Activated T-cell treated with anti-CD3 and anti-CD28 coated beads, Interleukin-2, amount 50 U/mL, for 72 hours (primary cell): ENCODE results near the gene FOXA2. TPM values are rescaled to one million over a fixed set of nuclear protein-coding genes. Genes with fewer than 3 reads are reported as not detected.

Experiments
- ATAC-seq, 2 donors: fragments of 150-1000 bp; cut with Tn5 transposase; replicated peaks in 1 of 2; 2 replicates each; pipeline ENCODE4 v1.10.0; 2021; ENCODE audit warnings: moderate library complexity in 2 of 2, mild to moderate bottlenecking in 1 of 2
- DNase-seq, 2 donors: peaks; one replicate each; pipeline ENCODE4 v3.0.0; 2021 to 2022; ENCODE audit warnings: mixed read lengths in 1 of 2
- H3K27ac Mint-ChIP-seq: one replicate; pipeline ENCODE4 v1.8.0; 2022; ENCODE audit warnings: mild to moderate bottlenecking, moderate library complexity, mixed read lengths
- H3K27me3 Mint-ChIP-seq: one replicate; pipeline ENCODE4 v1.8.0; 2022; ENCODE audit warnings: low read depth, mixed read lengths
- H3K36me3 Mint-ChIP-seq, 2 donors: one replicate each; pipeline ENCODE4 v1.8.0; 2022; ENCODE audit warnings: mixed read lengths in 2 of 2, mild to moderate bottlenecking in 1 of 2; ENCODE audit not compliant: insufficient read depth in 2 of 2
- H3K4me1 Mint-ChIP-seq: one replicate; pipeline ENCODE4 v1.8.0; 2022; ENCODE audit warnings: low read depth, mixed read lengths
- H3K4me3 Mint-ChIP-seq, 2 donors: one replicate each; pipeline ENCODE4 v1.8.0; 2022; ENCODE audit warnings: mild to moderate bottlenecking in 2 of 2, mixed read lengths in 2 of 2, moderate library complexity in 2 of 2
- H3K9me3 Mint-ChIP-seq, 2 donors: one replicate each; pipeline ENCODE4 v1.8.0; 2022; ENCODE audit warnings: mixed read lengths in 2 of 2
- total RNA-seq, 2 donors: library from RNA; stranded (reverse); gene quantifications; one replicate each; pipeline ENCODE4 v1.2.3, GENCODE V29; 2022

Gene FOXA2
- total RNA-seq, 2 donors from 2014 or later, result not detected

- no peak for DNase-seq
- H3K4me3 Mint-ChIP-seq, result no peak overlapping the region
- ATAC-seq, result no peak
- H3K9me3 Mint-ChIP-seq, result no peaks in the 10 kb centered on the region
- peaks cover 82% of the 10 kb centered on the region for H3K27me3 Mint-ChIP-seq
- H3K36me3 Mint-ChIP-seq, result peaks cover 0 to 6% of the 10 kb centered on the region in 2 donors
- H3K27ac Mint-ChIP-seq, result no peak overlapping the region
- H3K4me1 Mint-ChIP-seq, result no peaks in the 10 kb centered on the region
These were observed 12.3 kb downstream of the FOXA2 start for GRCh38 chr20:22572023-22572422.

- DNase-seq, result no peak
- H3K27ac Mint-ChIP-seq, result no peak overlapping the region
- no peak for ATAC-seq
- H3K4me1 Mint-ChIP-seq, result no peaks in the 10 kb centered on the region
- H3K27me3 Mint-ChIP-seq, result peaks cover 72% of the 10 kb centered on the region
- H3K36me3 Mint-ChIP-seq, result peaks cover 0 to 6% of the 10 kb centered on the region in 2 donors
- H3K4me3 Mint-ChIP-seq, result no peak overlapping the region
- H3K9me3 Mint-ChIP-seq, result no peaks in the 10 kb centered on the region
These were observed 15.0 kb downstream of the FOXA2 start for GRCh38 chr20:22569353-22569752.

- no peak for DNase-seq
- Mint-ChIP-seq H3K27me3 (peaks cover 75% of the 10 kb centered on the region), H3K36me3 (peaks cover 0 to 6% of the 10 kb centered on the region in 2 donors), H3K4me1 (no peaks in the 10 kb centered on the region), H3K9me3 (no peaks in the 10 kb centered on the region), H3K4me3 (no peak overlapping the region), H3K27ac (no peak overlapping the region)
- no peak for ATAC-seq
These were observed 15.5 kb downstream of the FOXA2 start for GRCh38 chr20:22568872-22569344.

DNA sequence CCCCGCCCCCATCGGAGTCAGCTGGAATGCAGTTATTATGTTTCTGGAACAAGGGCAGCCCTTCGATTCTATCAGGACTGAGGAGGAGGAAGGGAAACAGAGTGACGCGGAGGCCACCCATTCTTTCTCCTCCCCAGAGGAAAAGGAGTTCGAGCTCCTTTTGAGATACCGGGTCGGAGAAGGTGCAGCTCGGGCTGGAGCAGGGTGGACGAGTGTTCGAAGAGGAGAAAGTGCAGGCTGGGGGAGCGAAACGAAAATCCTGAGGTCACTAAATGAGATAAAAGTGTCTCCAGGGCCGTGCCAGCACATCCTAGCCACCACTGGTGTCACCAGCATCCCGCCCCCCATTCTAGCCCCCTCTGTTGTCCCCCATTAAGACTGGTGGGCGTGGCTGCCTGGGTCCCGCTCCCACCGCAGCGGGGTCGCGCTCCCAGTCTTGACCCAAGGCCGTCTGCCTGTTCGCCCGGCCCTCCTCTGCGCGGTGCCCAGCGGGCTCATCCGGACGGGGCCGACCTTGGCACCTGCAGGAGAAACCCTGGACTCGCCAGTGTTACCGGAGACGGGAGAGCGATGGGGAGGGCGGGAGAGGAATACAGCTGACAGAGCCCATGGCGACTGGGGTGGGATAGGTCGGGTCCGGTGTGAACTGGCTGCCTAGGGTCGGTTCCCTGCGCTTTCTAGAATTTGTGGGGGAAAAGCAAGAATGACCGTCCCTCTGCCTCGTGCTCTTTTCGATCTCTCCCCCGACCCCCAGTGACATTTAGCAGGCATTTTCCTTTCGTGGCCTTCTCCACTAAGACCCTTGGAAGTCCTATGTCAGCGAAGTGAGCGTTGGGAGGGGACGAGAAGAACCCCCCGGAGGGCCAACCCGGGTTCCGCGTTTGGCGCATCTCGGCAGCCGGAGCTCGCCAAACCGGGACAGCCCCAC is 16.2 kb downstream of the FOXA2 start:
- no peak for ATAC-seq
- Mint-ChIP-seq H3K9me3 (no peaks in the 10 kb centered on the region), H3K4me3 (no peak overlapping the region)

DNA sequence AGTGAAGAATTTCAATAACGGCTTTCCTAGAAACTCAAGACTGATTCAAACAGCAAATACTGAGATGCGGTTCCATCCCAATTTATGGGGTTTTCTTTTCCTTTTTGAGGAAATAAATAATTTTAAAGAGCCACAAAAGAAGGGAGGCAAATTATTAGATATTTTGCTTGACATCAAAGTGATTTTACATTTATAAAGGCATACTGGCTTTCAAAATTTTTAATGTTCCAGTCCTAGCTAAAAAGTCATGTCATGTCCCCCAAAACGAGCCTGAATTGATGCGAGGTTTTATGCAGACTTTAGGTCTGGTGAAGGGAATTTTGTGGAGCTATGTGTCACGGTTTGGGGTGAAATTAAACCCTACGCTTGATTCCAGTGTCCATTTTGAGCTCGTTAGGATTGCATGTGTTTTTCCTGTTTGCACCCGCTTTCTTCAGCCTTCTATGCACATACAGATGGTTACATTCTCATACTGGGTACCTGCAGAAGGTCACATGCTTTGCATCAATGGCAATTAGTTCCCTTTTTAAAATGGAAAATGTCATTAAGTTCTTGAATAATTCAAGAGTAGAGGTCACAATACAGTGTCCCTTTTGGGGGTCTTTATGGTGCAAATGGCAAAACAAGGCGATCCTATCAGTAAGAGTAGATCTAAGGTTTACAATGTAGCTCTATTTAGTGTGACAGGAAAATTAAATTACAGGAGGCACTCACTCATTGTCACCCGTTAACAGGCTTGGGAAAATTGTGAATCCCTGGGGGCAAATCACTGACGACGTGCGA is 17.3 kb downstream of the FOXA2 start:
- Mint-ChIP-seq H3K4me1 (no peaks in the 10 kb centered on the region), H3K36me3 (peaks cover 0 to 6% of the 10 kb centered on the region in 2 donors), H3K27ac (no peak overlapping the region), H3K9me3 (peaks cover 0 to 1% of the 10 kb centered on the region in 2 donors), H3K4me3 (no peak overlapping the region), H3K27me3 (peaks cover 77% of the 10 kb centered on the region)
- ATAC-seq (no peak), DNase-seq (no peak)

More for the DNA sequence above, 16.2 kb downstream of the FOXA2 start:
- Mint-ChIP-seq H3K27ac (no peak overlapping the region), H3K4me1 (no peaks in the 10 kb centered on the region), H3K36me3 (peaks cover 0 to 6% of the 10 kb centered on the region in 2 donors), H3K27me3 (peaks cover 75% of the 10 kb centered on the region)
- DNase-seq, result no peak

GRCh38 chr20:22563062-22563965 is 21.1 kb downstream of the FOXA2 start:
- ATAC-seq (no peak), DNase-seq (no peak)
- H3K4me3 Mint-ChIP-seq, result no peak overlapping the region
- no peak overlapping the region for H3K27ac Mint-ChIP-seq
- H3K27me3 Mint-ChIP-seq, result peaks cover 84% of the 10 kb centered on the region
- peaks cover 1 to 2% of the 10 kb centered on the region in 2 donors for H3K9me3 Mint-ChIP-seq
- H3K36me3 Mint-ChIP-seq, result peaks cover 0 to 2% of the 10 kb centered on the region in 2 donors
- no peaks in the 10 kb centered on the region for H3K4me1 Mint-ChIP-seq

DNA sequence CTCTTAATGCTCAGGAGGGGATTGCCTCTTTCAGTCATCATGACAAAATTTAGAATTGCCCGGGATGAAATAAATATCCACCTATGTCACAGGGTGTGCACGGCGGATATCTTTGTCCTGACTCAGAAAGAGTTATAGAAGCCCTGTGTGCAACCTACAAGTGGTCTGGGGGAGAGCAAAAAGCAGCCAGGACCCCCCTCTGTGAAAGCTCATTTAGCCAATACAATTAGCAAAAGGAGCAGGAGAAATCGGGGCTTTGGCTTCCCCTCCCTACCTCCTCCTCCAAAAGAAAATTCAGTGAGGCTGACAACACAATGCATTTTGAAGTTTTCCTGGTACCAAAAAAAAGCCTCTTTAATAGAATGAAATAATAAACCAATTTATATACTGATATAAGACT is 21.8 kb downstream of the FOXA2 start:
- DNase-seq, result no peak
- Mint-ChIP-seq H3K4me1 (no peaks in the 10 kb centered on the region), H3K36me3 (peaks cover 0 to 2% of the 10 kb centered on the region in 2 donors), H3K27ac (no peak overlapping the region), H3K27me3 (peaks cover 81% of the 10 kb centered on the region), H3K4me3 (no peak overlapping the region), H3K9me3 (peaks cover 1 to 2% of the 10 kb centered on the region in 2 donors)
- ATAC-seq, result no peak

- no peak overlapping the region for H3K27ac Mint-ChIP-seq
- H3K4me1 Mint-ChIP-seq, result no peaks in the 10 kb centered on the region
- H3K27me3 Mint-ChIP-seq, result peaks cover 75% of the 10 kb centered on the region
- no peaks in the 10 kb centered on the region for H3K36me3 Mint-ChIP-seq
- no peak overlapping the region for H3K4me3 Mint-ChIP-seq
- H3K9me3 Mint-ChIP-seq, result peaks cover 1 to 2% of the 10 kb centered on the region in 2 donors
- DNase-seq (no peak), ATAC-seq (no peak)
These were observed 22.3 kb downstream of the FOXA2 start for GRCh38 chr20:22561965-22562577.

GRCh38 chr20:22560817-22561216 is 23.6 kb downstream of the FOXA2 start:
- Mint-ChIP-seq H3K36me3 (no peaks in the 10 kb centered on the region), H3K27ac (no peak overlapping the region), H3K4me3 (no peak overlapping the region), H3K4me1 (no peaks in the 10 kb centered on the region), H3K9me3 (peaks cover 1 to 2% of the 10 kb centered on the region in 2 donors), H3K27me3 (peaks cover 79% of the 10 kb centered on the region)
- ATAC-seq (no peak), DNase-seq (no peak)

DNA sequence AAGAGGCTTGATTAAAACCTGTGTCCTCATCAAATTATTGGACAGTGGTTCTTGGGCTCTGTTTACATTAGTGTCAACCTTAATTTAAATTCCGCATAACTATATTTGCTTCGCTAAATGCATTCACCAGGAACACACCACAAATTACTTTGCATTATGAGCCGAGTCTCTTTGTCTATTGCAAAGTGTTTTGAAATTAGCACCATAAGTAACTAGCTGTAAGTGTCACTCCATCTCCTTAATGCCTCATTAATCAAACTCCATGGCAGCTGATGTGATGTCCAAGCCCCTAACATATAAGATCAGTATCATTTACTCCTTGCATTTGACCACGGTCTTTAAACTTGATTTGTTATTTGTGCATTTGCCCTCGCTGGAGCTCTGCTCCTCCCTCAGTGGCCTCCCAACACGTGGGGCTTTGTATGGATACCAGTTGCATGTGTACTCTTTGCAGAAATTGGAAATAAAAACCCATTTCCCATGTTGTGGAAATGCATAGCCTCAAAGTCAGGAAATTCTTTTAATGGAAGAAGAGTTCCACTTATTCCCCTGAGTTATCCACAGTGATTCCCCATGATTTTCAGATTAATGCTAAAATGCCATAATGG is 24.6 kb downstream of the FOXA2 start:
- Mint-ChIP-seq H3K4me1 (no peaks in the 10 kb centered on the region), H3K9me3 (peaks cover 1 to 2% of the 10 kb centered on the region in 2 donors), H3K27ac (no peak overlapping the region), H3K27me3 (peaks cover 76% of the 10 kb centered on the region), H3K4me3 (no peak overlapping the region), H3K36me3 (no peaks in the 10 kb centered on the region)
- DNase-seq (no peak), ATAC-seq (no peak)

DNA sequence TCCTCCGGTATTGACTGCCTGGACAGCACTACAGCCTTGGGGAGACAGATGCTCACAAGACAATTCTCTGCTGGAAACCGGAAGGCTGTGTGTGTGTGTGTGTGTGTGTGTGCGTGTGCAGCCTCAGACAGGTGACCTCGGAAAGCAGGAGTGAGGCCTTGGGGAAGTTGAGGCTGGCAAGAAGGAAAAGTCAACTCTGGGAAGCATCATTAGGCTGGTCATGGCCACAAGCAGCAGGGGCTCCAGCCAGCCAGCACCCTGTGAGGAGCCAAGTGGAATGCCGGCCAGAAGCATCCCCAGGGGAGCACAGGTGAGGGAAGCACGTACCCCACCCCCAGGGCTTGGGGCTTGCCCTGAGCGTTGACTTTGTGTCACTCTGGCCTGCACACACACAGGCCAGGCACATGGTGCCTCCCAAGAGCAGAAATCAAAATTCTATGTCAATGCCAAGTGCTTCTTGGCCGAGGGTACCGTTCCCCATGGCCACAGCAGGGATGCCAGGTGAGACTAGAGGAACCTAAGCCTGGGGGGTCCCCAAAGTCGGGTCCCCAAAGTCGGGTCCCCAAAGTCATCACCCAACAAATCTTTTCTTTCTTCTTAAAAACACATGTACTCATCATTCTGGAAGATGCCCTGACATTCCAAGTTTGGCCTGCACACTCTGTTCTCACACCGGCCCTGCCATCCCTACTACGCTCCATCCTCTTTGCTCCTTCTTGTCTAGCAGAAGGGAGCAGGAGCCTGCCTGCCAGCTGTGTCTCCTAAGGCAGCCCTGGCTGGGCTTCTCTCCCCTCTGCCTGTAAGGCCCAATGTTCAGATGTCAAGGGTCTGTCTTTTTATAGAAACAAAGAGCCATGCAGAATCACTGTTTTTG is 26.7 kb downstream of the FOXA2 start:
- ATAC-seq (no peak), DNase-seq (no peak)
- Mint-ChIP-seq H3K4me3 (no peak overlapping the region), H3K9me3 (peaks cover 1 to 4% of the 10 kb centered on the region in 2 donors), H3K27me3 (peaks cover 62% of the 10 kb centered on the region), H3K4me1 (no peaks in the 10 kb centered on the region), H3K27ac (no peak overlapping the region), H3K36me3 (no peaks in the 10 kb centered on the region)
